GM18951 (cell line): ENCODE measurements around the gene C1orf159.
"Not testable (repeated sequence)": the region's sequence is repeated elsewhere in the genome, so short reads cannot be mapped to it uniquely, and the experiment has no call there.

ENCODE experiments used
- POLR2A ChIP-seq: IDR thresholded peaks from 4 replicates; pipeline ENCODE4 v1.6.1; 2011; ENCODE audit warnings: mild to moderate bottlenecking; ENCODE audit not compliant: insufficient read length, insufficient read depth; ENCODE audit errors: extremely low read depth
- in situ Hi-C: fragments of 300-500 bp; cut with MboI; formaldehyde crosslinking; loops from one replicate; pipeline ENCODE4 v1.12.0; 2022; ENCODE audit warnings: low sequenced_read_pairs, mixed read lengths, inconsistent platforms; ENCODE audit not compliant: unreplicated experiment

C1orf159 gene

GRCh38 chr1:1059494-1060280 is 56.2 kb downstream of the C1orf159 start:
- TF ChIP-seq POLR2A = peak; percentile 50
- in situ Hi-C loops = no loop called here

DNA sequence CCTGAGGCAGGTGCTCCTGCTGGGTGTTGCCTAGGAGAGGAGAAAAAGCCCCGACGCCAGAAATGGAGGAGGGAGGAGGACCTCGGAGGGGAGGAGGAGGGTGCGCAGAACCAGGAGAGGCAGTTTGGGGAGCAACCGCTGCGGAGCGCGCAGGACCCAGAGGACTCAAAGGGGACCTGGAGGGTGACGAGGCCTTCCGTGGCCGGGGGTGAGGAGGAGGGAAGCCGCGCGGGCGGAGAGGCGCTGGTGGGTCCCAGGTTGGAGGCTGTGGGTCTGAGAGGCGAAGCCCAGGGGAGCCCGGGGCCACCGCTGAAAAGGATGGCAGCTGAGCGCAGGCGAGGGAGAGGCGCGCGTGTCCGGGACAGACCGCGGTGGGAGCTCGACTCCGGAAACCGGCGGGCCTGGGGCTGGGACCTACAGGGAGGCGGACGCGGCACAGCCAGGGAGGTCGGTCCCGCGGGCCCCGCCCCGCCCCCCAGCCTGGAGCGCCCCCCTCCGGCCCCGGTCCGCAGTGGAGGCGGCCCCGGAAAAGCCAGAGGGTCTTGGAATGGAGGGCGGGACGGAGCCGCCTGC is 56.9 kb downstream of the C1orf159 start:
- TF ChIP-seq POLR2A = no peak
- in situ Hi-C loops = no loop called here

DNA sequence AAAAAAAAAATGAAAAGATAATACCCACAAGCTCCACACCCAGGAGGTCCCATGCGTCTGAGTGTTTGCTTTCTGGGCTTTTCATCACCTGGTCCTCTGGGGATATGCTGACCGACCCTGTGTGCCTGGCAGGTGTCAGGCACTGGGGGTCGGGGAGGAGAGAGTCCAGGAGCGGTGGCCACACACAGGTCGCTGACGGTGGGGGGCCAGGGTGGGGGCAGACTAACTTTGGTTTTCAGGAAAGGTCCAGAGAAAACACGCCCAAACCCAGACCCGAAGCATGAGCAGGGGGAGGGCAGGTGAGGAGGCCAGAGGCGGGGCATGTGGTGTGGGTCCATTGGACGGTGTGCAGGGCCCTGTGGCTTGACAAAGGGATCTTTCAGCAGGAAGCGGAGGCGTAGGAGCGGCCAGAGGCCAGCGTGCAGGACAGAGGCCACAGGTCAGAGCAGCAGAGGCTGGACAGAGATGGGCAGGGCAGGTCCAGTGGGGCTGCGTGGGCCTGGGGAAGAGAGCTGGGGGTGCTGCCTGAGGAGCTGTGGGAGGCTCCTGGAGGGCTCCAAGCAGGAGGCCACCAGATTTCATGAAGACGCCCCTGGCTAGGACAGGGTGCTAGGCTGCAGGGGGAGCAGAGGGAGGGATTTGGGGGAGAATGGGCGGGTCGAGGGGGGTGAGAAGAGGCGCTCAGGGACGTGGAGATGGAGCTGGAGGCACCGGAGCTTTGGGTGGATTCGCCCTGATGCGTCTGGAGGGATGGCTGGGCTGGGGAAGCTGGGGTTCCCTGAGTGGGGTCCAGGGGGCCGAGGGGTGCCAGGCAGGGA is 57.6 kb downstream of the C1orf159 start:
- no peak for TF ChIP-seq POLR2A
- in situ Hi-C loops = no loop called here

DNA sequence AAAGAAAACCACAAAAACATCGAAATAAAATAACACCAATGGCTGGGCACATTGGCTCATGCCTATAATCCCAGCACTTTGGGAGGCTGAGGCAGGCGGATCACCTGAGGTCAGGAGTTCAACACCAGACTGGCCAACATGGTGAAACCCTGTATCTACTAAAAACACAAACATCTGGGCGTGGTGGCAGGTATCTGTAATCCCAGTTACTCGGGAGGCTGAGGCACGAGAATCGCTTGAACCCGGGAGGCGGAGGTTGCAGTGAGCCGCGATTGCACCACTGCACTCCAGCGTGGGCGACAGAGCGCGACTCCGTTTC is 58.2 kb downstream of the C1orf159 start:
- in situ Hi-C loops = not testable (repeated sequence)

DNA sequence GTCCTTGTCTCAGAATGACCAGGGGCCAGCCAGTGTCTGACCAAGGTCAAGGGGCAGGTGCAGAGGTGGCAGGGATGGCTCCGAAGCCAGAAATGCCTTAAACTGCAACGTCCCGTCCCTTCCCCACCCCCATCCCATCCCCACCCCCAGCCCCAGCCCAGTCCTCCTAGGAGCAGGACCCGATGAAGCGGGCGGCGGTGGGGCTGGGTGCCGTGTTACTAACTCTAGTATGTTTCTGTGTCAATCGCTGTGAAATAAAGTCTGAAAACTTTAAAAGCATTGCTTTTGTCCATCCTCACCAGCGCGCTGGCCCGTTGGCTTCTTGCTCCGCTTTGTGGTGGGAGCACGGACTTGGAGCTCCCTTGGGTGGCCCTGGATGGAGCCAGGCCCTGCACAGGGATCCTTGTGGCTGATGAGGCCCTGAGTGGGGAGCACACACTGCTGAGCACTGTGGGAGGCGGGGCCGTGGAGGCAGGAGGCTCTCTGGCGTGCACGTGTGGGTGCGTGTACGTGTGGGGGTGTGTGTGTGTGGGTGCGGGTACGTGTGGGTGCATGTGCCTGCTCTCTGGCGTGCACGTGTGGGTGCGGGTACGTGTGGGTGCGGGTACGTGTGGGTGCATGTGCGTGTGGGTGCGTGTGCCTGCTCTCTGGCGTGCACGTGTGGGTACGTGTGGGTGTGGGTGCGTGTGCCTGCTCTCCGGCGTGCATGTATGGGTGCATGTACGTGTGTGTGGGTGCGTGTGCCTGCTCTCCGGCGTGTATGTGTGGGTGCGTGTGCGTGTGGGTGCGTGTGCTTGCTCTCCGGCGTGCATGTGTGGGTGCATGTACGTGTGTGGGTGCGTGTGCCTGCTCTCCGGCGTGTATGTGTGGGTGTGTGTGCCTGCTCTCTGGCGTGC is 59.8 kb downstream of the C1orf159 start:
- peak; percentile 25 for TF ChIP-seq POLR2A
- in situ Hi-C loops = no loop called here

DNA sequence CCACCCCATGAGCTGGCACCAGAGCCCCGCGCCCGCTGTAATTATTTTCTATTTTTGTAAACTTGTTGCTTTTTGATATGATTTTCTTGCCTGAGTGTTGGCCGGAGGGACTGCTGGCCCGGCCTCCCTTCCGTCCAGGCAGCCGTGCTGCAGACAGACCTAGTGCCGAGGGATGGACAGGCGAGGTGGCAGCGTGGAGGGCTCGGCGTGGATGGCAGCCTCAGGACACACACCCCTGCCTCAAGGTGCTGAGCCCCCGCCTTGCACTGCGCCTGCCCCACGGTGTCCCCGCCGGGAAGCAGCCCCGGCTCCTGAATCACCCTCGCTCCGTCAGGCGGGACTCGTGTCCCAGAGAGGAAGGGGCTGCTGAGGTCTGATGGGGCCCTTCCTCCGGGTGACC is 60.9 kb downstream of the C1orf159 start:
- TF ChIP-seq POLR2A = no peak
- in situ Hi-C loops = no loop called here

DNA sequence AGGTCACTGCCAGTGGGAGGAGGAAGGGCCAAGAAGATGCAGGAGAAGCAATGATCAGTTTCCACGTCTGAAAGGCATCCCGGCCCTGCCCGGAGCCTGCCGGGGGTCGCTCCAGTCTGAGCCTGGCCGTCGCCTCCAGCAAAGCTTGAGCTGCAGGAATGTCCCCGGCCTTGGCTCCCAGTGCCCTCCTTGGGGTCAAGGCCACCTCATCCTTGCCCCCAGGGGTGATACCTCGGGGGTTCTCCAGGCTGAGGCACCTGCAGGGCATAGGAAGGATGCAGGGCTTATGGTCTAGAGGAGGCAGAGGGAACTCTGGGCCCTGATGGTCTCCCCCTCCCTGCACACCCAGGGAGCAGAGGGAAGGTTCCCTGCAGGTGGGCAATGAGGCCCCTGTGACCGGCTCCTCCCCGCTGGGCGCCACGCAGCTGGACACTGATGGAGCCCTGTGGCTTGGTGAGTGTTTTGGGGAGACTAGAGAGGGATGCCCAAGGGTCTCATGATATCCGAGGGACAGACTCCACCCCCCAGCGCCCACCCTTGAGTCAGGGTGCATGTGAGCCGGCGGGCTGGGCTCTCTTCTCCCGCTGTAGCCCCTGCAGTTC is 61.7 kb downstream of the C1orf159 start:
- in situ Hi-C loops = no loop called here
- TF ChIP-seq POLR2A = no peak

DNA sequence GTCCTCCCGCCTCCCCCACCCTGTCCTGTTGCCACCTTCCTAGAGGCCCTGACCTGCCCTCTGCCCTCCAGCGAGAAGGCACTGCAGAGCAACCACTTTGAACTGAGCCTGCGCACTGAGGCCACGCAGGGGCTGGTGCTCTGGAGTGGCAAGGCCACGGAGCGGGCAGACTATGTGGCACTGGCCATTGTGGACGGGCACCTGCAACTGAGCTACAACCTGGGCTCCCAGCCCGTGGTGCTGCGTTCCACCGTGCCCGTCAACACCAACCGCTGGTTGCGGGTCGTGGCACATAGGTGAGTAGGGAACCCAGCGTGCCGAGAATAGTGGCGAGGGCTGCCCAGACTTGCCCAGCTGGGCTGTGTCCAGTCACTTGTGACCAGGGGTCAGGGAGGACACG is 62.2 kb downstream of the C1orf159 start:
- in situ Hi-C loops = no loop called here
- TF ChIP-seq POLR2A = no peak

- no peak for TF ChIP-seq POLR2A
- in situ Hi-C loops = no loop called here
Observed at GRCh38 chr1:1053022-1053421, 62.9 kb downstream of the C1orf159 start.

- TF ChIP-seq POLR2A = no peak
- in situ Hi-C loops = no loop called here
Observed at GRCh38 chr1:1052003-1052840, 63.7 kb downstream of the C1orf159 start.

- in situ Hi-C loops = no loop called here
- TF ChIP-seq POLR2A = no peak
Observed at GRCh38 chr1:1051127-1051810, 64.6 kb downstream of the C1orf159 start.
